BE2C (cell line): ENCODE results near the gene ANKRD60.
A peak's percentile ranks its signal among the peaks of the same experiment; 100 is the strongest.

ENCODE experiments used
- DNase-seq: peaks from one replicate; pipeline ENCODE4 v3.0.0-alpha.2; 2020
- H3K27me3 ChIP-seq: fragments of 250-450 bp; sonication (Bioruptor Pico); 2 replicates; pipeline ENCODE4 v1.5.1; 2020; ENCODE audit warnings: mild to moderate bottlenecking
- H3K36me3 ChIP-seq: fragments of 250-450 bp; sonication (Bioruptor Pico); 2 replicates; pipeline ENCODE4 v1.5.1; 2020; ENCODE audit warnings: mild to moderate bottlenecking
- H3K4me1 ChIP-seq: fragments of 250-450 bp; sonication (Bioruptor Pico); 2 replicates; pipeline ENCODE4 v1.5.1; 2020
- H3K4me3 ChIP-seq: 2 replicates; pipeline ENCODE4 v1.5.1; 2011; ENCODE audit warnings: low read depth, low read length
- H3K9me3 ChIP-seq: fragments of 250-450 bp; sonication (Bioruptor Pico); 2 replicates; pipeline ENCODE4 v1.5.1; 2020
- CTCF ChIP-seq: IDR thresholded peaks from 2 replicates; pipeline ENCODE4 v1.5.1; 2012; ENCODE audit warnings: mild to moderate bottlenecking, low read depth, low read length

ANKRD60 gene

DNA sequence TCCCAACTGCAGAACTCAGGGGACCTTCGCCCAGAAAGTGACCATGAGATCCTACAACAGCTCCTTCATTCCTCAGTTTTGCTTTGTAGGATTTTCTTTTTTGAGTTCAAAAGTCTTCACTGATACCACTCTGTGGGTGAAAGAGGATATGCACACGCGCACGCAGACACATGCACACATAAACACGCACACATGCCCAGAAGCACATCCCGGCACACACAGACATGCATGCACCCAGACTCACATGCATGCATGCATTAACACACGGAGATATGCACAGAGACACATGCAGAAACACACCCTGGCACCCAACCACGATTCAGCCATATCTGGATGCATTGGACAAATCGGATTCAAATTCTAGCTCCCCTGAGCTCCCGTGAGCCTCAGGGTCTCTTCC, 36.4 kb downstream of the ANKRD60 start:
- Histone ChIP-seq H3K27me3 (no peaks in the 10 kb centered on the region), H3K4me3 (no peak overlapping the region), H3K9me3 (no peaks in the 10 kb centered on the region), H3K36me3 (no peaks in the 10 kb centered on the region), H3K4me1 (no peaks in the 10 kb centered on the region)
- TF ChIP-seq CTCF: no peak
- DNase-seq: no peak

DNA sequence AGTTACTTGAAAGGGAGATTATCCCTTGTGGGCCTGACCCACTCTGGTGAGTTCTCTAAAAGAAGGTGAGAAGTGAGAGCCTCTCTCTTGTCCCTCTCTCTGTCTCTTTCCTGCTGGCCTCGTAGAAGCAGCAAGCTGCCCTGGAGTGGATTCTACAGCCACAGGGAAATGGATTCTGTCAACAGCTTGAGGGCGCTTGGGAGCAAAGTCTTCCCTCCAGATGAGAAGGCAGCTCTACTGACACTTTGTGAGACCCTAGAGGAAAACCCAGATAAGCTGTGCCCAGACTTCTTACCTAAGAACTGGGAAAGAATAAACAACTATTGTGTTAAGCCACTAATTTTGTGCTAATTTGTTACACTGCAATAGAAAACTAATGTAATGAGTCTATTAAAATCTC, 39.9 kb downstream of the ANKRD60 start:
- H3K4me1 ChIP-seq: no peaks in the 10 kb centered on the region
- H3K9me3 ChIP-seq: no peaks in the 10 kb centered on the region; the same call in 1 of the 2 replicates
- H3K27me3 ChIP-seq: no peaks in the 10 kb centered on the region
- TF ChIP-seq CTCF: peak; percentile 32
- H3K4me3 ChIP-seq: no peak overlapping the region
- DNase-seq: no peak
- H3K36me3 ChIP-seq: no peaks in the 10 kb centered on the region

GRCh38 chr20:58184984-58185383, 43.5 kb downstream of the ANKRD60 start:
- Histone ChIP-seq H3K4me3 (no peak overlapping the region), H3K36me3 (no peaks in the 10 kb centered on the region), H3K27me3 (no peaks in the 10 kb centered on the region), H3K4me1 (no peaks in the 10 kb centered on the region), H3K9me3 (no peaks in the 10 kb centered on the region; the same call in 1 of the 2 replicates)
- DNase-seq: no peak
- TF ChIP-seq CTCF: no peak

GRCh38 chr20:58184063-58184462, 44.4 kb downstream of the ANKRD60 start:
- no peaks in the 10 kb centered on the region for H3K36me3 ChIP-seq
- no peak overlapping the region for H3K4me3 ChIP-seq
- H3K9me3 ChIP-seq: no peaks in the 10 kb centered on the region; the same call in 1 of the 2 replicates
- H3K27me3 ChIP-seq: no peaks in the 10 kb centered on the region; the same call in 1 of the 2 replicates
- no peak for DNase-seq
- no peak for TF ChIP-seq CTCF
- H3K4me1 ChIP-seq: peaks cover 3% of the 10 kb centered on the region; the same call in 1 of the 2 replicates

DNA sequence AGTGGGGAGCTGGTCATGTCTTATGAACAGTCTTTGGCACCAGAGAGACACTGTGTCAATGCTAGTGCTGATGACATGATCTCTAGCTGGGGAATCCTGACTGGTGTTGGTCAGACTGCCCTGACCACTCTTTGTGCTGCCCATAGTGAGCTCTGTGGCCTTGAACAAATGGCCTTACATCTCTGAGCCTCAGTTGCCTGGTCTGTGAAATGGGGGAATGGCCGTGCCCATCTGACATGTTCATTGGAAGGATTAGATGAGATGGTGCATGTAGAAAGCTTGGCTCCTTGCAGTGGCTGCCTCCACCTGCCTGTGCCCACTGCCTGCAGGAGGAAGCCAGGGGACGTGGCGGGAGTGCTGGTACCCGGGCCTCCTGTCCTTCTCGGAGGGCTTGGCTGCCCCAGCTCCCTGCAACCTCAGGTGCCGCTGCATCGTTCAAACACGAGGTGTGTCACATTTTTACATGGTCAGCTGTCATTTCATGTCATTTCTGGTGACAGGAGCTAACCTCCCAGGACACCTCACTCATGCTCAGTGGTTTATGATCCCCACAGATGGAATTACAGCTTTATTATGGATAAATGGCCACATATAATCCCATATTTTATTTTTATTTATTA, 45.8 kb downstream of the ANKRD60 start:
- Histone ChIP-seq H3K36me3 (no peaks in the 10 kb centered on the region), H3K27me3 (no peaks in the 10 kb centered on the region; the same call in 1 of the 2 replicates), H3K9me3 (no peaks in the 10 kb centered on the region; the same call in 1 of the 2 replicates), H3K4me3 (no peak overlapping the region), H3K4me1 (peaks cover 4% of the 10 kb centered on the region; the same call in 1 of the 2 replicates)
- no peak for TF ChIP-seq CTCF
- no peak for DNase-seq

DNA sequence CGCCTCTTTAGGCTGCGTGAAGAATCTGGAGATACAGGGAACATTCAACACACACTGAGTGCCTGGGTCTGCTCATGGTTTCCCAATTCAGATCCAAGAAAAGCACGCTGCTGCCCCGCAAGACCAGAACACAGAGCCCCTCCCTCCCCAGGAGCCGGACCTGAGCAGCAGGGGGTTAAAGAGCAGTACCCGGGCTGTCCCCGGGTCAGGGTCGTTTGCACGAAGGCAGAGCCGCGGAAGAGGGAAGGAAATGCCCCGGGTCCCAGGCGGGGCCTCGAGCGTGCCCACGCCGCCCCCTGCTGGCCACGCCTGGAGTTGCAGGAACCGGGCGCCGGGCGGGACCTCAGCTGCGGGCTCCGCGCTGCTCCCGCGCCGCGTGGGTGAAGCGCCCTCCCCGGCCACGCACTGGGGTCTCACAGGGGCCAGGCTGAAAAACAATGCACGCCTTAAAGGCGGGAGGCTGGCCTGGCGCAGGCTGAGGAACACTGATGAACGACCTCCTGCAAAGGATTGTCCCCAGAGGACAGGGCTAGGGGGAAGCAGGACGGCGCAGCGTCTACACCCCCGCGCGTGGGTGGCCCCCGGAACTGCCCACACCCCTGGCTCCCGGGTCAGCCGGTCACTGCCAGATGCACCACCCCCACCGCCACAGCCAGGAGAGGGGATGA, 48.9 kb downstream of the ANKRD60 start:
- no peaks in the 10 kb centered on the region for H3K36me3 ChIP-seq
- peak; percentile 75 for TF ChIP-seq CTCF
- H3K4me3 ChIP-seq: peak overlapping the region; percentile 46
- no peaks in the 10 kb centered on the region; the same call in 1 of the 2 replicates for H3K27me3 ChIP-seq
- H3K4me1 ChIP-seq: peaks cover 11% of the 10 kb centered on the region
- H3K9me3 ChIP-seq: no peaks in the 10 kb centered on the region; the same call in 1 of the 2 replicates
- DNase-seq: peak; percentile 75
